BLaER1 treated with 17β-estradiol and CSF1 and Interleukin-3, amounts not matched to agents 10 nM and 100 nM (cell line): ENCODE data around the gene ADCY9.
A peak's percentile ranks its signal among the peaks of the same experiment; 100 is the strongest.

Experiments
- H3K27ac ChIP-seq, 11 experiments: shearing (Covaris generic); formaldehyde crosslinking; 2 replicates each; pipeline ENCODE4 v1.8.1; 2022
- H3K27me3 ChIP-seq, 11 experiments: shearing (Covaris generic); formaldehyde crosslinking; 2 replicates each; pipeline ENCODE4 v1.8.1; 2022
- H3K36me3 ChIP-seq, 11 experiments: shearing (Covaris generic); formaldehyde crosslinking; 2 replicates each; pipeline ENCODE4 v1.8.1; 2022
- H3K4me1 ChIP-seq, 10 experiments: shearing (Covaris generic); formaldehyde crosslinking; 2 replicates each; pipeline ENCODE4 v1.8.1; 2022
- H3K4me2 ChIP-seq, 11 experiments: shearing (Covaris generic); formaldehyde crosslinking; 2 replicates each; pipeline ENCODE4 v1.8.1; 2022
- H3K4me3 ChIP-seq, 10 experiments: shearing (Covaris generic); formaldehyde crosslinking; 2 replicates each; pipeline ENCODE4 v1.8.1; 2022
- H3K9ac ChIP-seq, 11 experiments: shearing (Covaris generic); formaldehyde crosslinking; 2 replicates each; pipeline ENCODE4 v1.8.1; 2022
- H3K9me3 ChIP-seq, 11 experiments: shearing (Covaris generic); formaldehyde crosslinking; replicated peaks in 1 of 11; 2 replicates each; pipeline ENCODE4 v1.8.1; 2022
- H4K20me1 ChIP-seq, 11 experiments: shearing (Covaris generic); formaldehyde crosslinking; 2 replicates each; pipeline ENCODE4 v1.8.1; 2022
- Cebpa-rat ChIP-seq, 11 experiments: shearing (Covaris generic); IDR thresholded peaks; 2 replicates each; pipeline ENCODE4 v1.8.1; 2022

ADCY9 gene

DNA sequence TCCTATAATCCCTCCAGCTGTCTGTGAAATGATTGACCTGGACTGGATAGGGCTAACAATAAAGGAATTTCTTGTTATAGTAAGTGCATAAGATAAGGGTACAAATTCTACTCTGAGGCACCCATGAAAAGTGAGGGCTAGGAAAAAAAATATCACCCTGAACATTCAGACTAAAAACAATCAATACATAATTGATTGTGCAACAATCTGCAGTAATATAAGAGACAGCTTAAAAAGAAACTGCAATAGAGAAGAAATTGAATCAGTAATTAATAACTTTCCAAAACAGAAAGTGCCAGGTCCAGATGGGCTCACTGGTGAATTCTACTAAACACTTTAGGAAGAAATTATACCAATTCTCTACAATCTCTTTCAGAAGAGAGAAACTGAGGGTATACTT lies 191.5 kb downstream of the ADCY9 start:
- Histone ChIP-seq H3K36me3 (0 out of 22 replicates have a peak, but pooled peaks cover 0 to 3% (median 0%) of the 10 kb centered on the region in 11 experiments), H3K9me3 (peaks cover 17 to 34% (median 26%) of the 10 kb centered on the region in 11 experiments), H3K27ac (no peak overlapping the region), H3K4me3 (no peak overlapping the region), H3K9ac (no peak overlapping the region), H3K27me3 (no peaks in the 10 kb centered on the region), H3K4me2 (no peak overlapping the region), H3K4me1 (peaks cover 0 to 7% (median 0%) of the 10 kb centered on the region in 10 experiments; a peak in 1 of 20 replicates), H4K20me1 (no peaks in the 10 kb centered on the region)
- peak in 1 of 11 experiments; percentile 40; a peak in 1 of 22 replicates for TF ChIP-seq Cebpa-rat (IDR thresholded peaks at IDR 0.05)

DNA sequence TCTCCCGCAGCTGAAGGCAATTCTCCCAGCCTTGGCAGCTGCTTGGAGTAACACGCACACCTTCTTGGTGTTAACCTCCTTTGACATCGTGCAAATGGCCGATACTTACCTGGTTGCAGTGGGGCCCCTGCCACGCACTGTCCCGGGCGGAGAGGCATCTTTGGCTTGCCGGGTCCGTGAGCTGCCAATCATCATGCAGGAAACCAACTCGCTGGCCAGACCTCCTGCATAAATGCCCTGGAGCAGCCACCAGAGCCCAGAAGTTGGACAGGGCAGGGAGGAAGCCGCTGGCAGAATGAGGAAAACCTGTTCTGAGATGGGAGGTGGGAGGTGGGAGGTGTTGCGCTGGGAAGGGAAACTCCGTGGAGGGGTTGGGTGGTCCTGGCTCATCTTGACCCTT lies 194.0 kb downstream of the ADCY9 start:
- no peak for TF ChIP-seq Cebpa-rat (IDR thresholded peaks at IDR 0.05)
- no peaks in the 10 kb centered on the region for H3K27me3 ChIP-seq
- no peak overlapping the region for H3K4me3 ChIP-seq
- H3K9me3 ChIP-seq, result peaks cover 29 to 46% (median 35%) of the 10 kb centered on the region in 11 experiments
- no peaks in the 10 kb centered on the region for H3K4me1 ChIP-seq
- H3K4me2 ChIP-seq, result no peak overlapping the region
- no peaks in the 10 kb centered on the region for H4K20me1 ChIP-seq
- no peak overlapping the region for H3K27ac ChIP-seq
- no peak overlapping the region for H3K9ac ChIP-seq
- H3K36me3 ChIP-seq, result peaks cover 0 to 4% (median 0%) of the 10 kb centered on the region in 11 experiments; a peak in 1 of 22 replicates

- H3K36me3 ChIP-seq, result peaks cover 0 to 4% (median 0%) of the 10 kb centered on the region in 11 experiments; a peak in 1 of 22 replicates
- TF ChIP-seq Cebpa-rat (IDR thresholded peaks at IDR 0.05), result no peak
- H3K4me2 ChIP-seq, result no peak overlapping the region
- no peaks in the 10 kb centered on the region for H3K27me3 ChIP-seq
- no peak overlapping the region for H3K27ac ChIP-seq
- no peak overlapping the region for H3K4me3 ChIP-seq
- no peak overlapping the region for H3K9ac ChIP-seq
- H4K20me1 ChIP-seq, result no peaks in the 10 kb centered on the region
- peaks cover 36 to 54% (median 45%) of the 10 kb centered on the region in 11 experiments for H3K9me3 ChIP-seq
- H3K4me1 ChIP-seq, result no peaks in the 10 kb centered on the region
These were observed 196.0 kb downstream of the ADCY9 start for GRCh38 chr16:3920206-3920605.

- peaks cover 0 to 4% (median 0%) of the 10 kb centered on the region in 11 experiments; a peak in 1 of 22 replicates for H3K36me3 ChIP-seq
- H3K4me3 ChIP-seq, result no peak overlapping the region
- H3K27me3 ChIP-seq, result no peaks in the 10 kb centered on the region
- no peaks in the 10 kb centered on the region for H4K20me1 ChIP-seq
- H3K27ac ChIP-seq, result no peak overlapping the region
- no peak overlapping the region for H3K4me2 ChIP-seq
- no peak for TF ChIP-seq Cebpa-rat (IDR thresholded peaks at IDR 0.05)
- peaks cover 36 to 54% (median 45%) of the 10 kb centered on the region in 11 experiments for H3K9me3 ChIP-seq
- H3K9ac ChIP-seq, result no peak overlapping the region
- H3K4me1 ChIP-seq, result no peaks in the 10 kb centered on the region
These were observed 196.8 kb downstream of the ADCY9 start for GRCh38 chr16:3919413-3919812.

DNA sequence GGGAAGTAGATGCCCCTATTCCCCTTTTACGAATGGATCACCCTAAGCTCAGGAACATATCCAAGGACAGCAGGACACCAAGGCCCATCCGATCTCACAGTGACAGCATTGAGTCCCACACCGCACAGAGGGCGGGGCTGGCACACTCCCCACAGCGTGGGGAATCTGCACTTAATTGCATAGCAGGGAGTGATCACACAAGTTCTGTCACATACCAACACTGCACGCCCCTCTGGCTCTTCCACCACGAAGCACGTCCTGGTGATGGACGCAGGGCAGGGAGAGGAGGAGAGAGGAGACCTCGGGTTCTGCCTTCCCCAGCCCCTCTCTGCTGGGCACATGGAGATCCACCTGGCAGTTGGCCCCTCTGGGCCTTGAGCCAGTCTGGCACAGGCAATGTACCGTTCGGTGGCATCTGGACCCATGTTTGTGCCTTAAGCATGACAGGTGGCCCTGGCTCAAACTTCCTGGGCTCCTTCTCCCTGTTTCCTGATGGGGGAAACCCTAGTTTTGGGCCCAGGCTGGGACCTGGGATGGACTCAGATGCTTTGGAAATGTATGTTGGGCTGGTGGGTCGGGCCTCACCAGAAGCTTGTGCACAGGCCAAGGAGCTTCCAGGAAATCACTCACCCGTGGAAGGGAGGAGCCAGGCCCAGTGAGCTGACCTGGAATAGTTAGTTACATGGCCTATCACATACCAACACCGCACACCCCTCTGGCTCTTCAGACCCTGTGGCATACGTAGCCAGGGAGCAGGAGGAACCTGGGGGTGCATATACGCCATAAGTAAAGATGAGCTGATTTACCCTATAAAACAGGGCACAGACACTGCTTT lies 200.6 kb downstream of the ADCY9 start:
- Histone ChIP-seq H4K20me1 (no peaks in the 10 kb centered on the region), H3K36me3 (peaks cover 0 to 4% (median 0%) of the 10 kb centered on the region in 11 experiments; a peak in 1 of 22 replicates), H3K27me3 (no peaks in the 10 kb centered on the region), H3K4me2 (no peak overlapping the region), H3K9me3 (peaks cover 28 to 41% (median 36%) of the 10 kb centered on the region in 11 experiments), H3K4me1 (no peaks in the 10 kb centered on the region; a peak in 1 of 20 replicates), H3K27ac (no peak overlapping the region), H3K9ac (no peak overlapping the region), H3K4me3 (no peak overlapping the region)
- TF ChIP-seq Cebpa-rat (IDR thresholded peaks at IDR 0.05), result no peak

DNA sequence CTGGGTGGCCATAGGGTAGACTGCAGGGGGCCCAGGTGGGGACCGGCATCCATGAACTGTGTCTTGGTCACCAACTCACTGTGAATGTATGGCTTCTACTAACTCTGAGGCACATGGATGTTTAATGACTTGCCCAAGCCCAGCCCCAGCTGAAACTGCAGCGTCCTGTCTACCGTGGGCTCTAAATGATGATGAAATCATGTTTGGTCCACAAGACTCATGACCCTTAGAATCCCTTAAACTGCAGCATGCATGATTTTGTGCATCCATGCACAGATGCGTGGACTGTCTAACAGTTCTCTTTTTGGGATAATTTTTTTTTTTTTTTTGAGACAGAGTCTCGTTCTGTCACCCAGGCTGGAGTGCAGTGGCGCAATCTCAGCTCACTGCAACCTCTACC lies 203.3 kb downstream of the ADCY9 start:
- Histone ChIP-seq H3K4me2 (no peak overlapping the region), H3K9ac (no peak overlapping the region), H3K4me3 (no peak overlapping the region), H3K36me3 (no peaks in the 10 kb centered on the region), H3K27ac (no peak overlapping the region), H3K27me3 (no peaks in the 10 kb centered on the region), H3K4me1 (peaks cover 0 to 7% (median 0%) of the 10 kb centered on the region in 10 experiments; a peak in 4 of 20 replicates), H4K20me1 (no peaks in the 10 kb centered on the region), H3K9me3 (peaks cover 8 to 19% (median 13%) of the 10 kb centered on the region in 11 experiments; a peak in 20 of 22 replicates)
- no peak for TF ChIP-seq Cebpa-rat (IDR thresholded peaks at IDR 0.05)
